PC-9 (cell line): Measurements from ENCODE around the gene ZKSCAN8. TPM values are rescaled to one million over a fixed set of nuclear protein-coding genes. Genes with fewer than 3 reads are reported as not detected.

Experiments
- BruUV-seq: library from RNA; stranded (reverse); fragments of 400-500 nt; replicated peaks from 2 replicates; lab custom pipeline; 2021; lab: Mats Ljungman, UMichigan
- CTCF ChIA-PET: fragments of 300-600 bp; sonication (Branson Sonifier 250); formaldehyde crosslinking; loops from one replicate; lab custom pipeline; 2022; ENCODE audit warnings: antibody characterized with exemption; lab: Charles Lee
- POLR2A ChIA-PET: fragments of 300-600 bp; sonication (Branson Sonifier 250); formaldehyde crosslinking; loops from one replicate; lab custom pipeline; 2022; ENCODE audit warnings: antibody characterized with exemption; ENCODE audit not compliant: unreplicated experiment; lab: Charles Lee
- DNase-seq, 2 experiments: peaks; one replicate each; pipeline versions ENCODE4 v3.0.0 to v3.0.0-alpha.2; 2015 to 2022; ENCODE audit warnings: mixed read lengths in 1 of 2
- H2AFZ ChIP-seq: fragments of 200-600 bp; sonication (generic); 2 replicates; pipeline ENCODE4 v1.8.1; 2017; ENCODE audit warnings: antibody characterized with exemption
- H3F3A ChIP-seq: fragments of 200-600 bp; sonication (generic); 2 replicates; pipeline ENCODE4 v1.8.1; 2017; ENCODE audit warnings: antibody characterized with exemption, mild to moderate bottlenecking, low read depth; ENCODE audit not compliant: insufficient read depth
- H3K27ac ChIP-seq: fragments of 200-600 bp; sonication (generic); 2 replicates; pipeline ENCODE4 v1.6.1; 2016; ENCODE audit warnings: mixed run types
- H3K27me3 ChIP-seq: fragments of 200-600 bp; sonication (generic); 2 replicates; pipeline ENCODE4 v1.6.1; 2016; ENCODE audit warnings: low read depth, mixed run types; ENCODE audit not compliant: insufficient read depth
- H3K36me3 ChIP-seq: fragments of 200-600 bp; sonication (generic); 2 replicates; pipeline ENCODE4 v1.6.1; 2016; ENCODE audit warnings: low read depth, mixed run types
- H3K4me1 ChIP-seq: fragments of 200-600 bp; sonication (generic); replicated peaks from 2 replicates; pipeline ENCODE4 v1.6.1; 2016; ENCODE audit warnings: mixed run types; ENCODE audit not compliant: insufficient read depth
- H3K4me2 ChIP-seq: fragments of 200-600 bp; sonication (generic); 2 replicates; pipeline ENCODE4 v1.6.1; 2017; ENCODE audit warnings: mixed run types
- H3K4me3 ChIP-seq: fragments of 200-600 bp; sonication (generic); 2 replicates; pipeline ENCODE4 v1.6.1; 2016; ENCODE audit warnings: mixed run types
- H3K79me2 ChIP-seq: fragments of 200-600 bp; sonication (generic); 2 replicates; pipeline ENCODE4 v1.6.1; 2017; ENCODE audit warnings: low read depth, mixed run types
- H3K9me2 ChIP-seq: fragments of 200-600 bp; sonication (generic); 2 replicates; pipeline ENCODE4 v1.8.1; 2017; ENCODE audit warnings: mild to moderate bottlenecking; ENCODE audit not compliant: insufficient read depth
- H3K9me3 ChIP-seq: fragments of 200-600 bp; sonication (generic); 2 replicates; pipeline ENCODE4 v1.8.1; 2016; ENCODE audit warnings: low read depth; ENCODE audit not compliant: insufficient read depth
- H4K20me1 ChIP-seq: fragments of 200-600 bp; sonication (generic); 2 replicates; pipeline ENCODE4 v1.8.1; 2017; ENCODE audit not compliant: insufficient read depth
- EZH2 ChIP-seq: fragments of 200-600 bp; sonication (generic); IDR thresholded peaks from 2 replicates; pipeline ENCODE4 v1.8.0; 2017; ENCODE audit warnings: antibody characterized with exemption, low read depth
- intact Hi-C: fragments of 100-400 bp; cut with micrococcal nuclease; formaldehyde crosslinking; loops from one replicate; pipeline ENCODE4 v1.10.0; 2022; ENCODE audit not compliant: unreplicated experiment
- total RNA-seq: library from RNA; stranded (reverse); gene quantifications from 2 replicates; pipeline ENCODE4 v1.2.3, GENCODE V29; 2021
- TF ChIP-seq, protein P1 (sequence below): fragments of 200-600 bp; sonication (generic); conservative IDR thresholded peaks from 2 replicates; pipeline ENCODE4 v1.6.1; 2017; ENCODE audit warnings: mixed run types, antibody characterized with exemption, mild to moderate bottlenecking, moderate library complexity

The ZKSCAN8 gene
- total RNA-seq, 1 experiment from 2014 or later = 31.5 TPM

DNA sequence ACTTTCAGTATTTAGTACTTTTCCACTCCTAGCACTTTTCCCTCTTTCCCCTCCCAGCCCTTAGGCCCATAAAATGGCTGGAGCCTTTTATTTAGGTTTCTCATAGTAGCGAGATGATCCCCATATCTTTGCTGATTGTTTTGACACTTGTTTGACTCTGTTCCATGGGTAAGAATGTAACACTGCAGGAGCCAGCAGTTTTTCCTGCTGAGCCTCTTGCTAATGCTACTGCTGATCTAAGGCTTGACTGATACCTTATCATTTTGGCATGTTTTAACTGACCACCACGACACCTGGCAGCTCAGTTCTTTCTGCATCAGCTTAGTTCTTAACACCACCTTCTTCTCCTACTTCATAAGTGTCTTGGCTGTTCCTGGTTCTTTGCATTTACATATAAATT is 29.6 kb downstream of the ZKSCAN8 start:
- no peak for DNase-seq
- H3K27me3 ChIP-seq = no peaks in the 10 kb centered on the region
- ChIA-PET POLR2A (no interaction called here), CTCF (no interaction called here)
- no peak overlapping the region for H3K4me3 ChIP-seq
- H3K9me3 ChIP-seq = no peaks in the 10 kb centered on the region
- H3F3A ChIP-seq = no peaks in the 10 kb centered on the region
- no peaks in the 10 kb centered on the region for H3K9me2 ChIP-seq
- BruUV-seq = no TSS peak
- no peaks in the 10 kb centered on the region for H3K4me1 ChIP-seq
- H3K79me2 ChIP-seq = no peaks in the 10 kb centered on the region
- no peak overlapping the region for H3K4me2 ChIP-seq
- no peaks in the 10 kb centered on the region for H4K20me1 ChIP-seq
- no peaks in the 10 kb centered on the region for H3K36me3 ChIP-seq
- TF ChIP-seq, protein P1, sequence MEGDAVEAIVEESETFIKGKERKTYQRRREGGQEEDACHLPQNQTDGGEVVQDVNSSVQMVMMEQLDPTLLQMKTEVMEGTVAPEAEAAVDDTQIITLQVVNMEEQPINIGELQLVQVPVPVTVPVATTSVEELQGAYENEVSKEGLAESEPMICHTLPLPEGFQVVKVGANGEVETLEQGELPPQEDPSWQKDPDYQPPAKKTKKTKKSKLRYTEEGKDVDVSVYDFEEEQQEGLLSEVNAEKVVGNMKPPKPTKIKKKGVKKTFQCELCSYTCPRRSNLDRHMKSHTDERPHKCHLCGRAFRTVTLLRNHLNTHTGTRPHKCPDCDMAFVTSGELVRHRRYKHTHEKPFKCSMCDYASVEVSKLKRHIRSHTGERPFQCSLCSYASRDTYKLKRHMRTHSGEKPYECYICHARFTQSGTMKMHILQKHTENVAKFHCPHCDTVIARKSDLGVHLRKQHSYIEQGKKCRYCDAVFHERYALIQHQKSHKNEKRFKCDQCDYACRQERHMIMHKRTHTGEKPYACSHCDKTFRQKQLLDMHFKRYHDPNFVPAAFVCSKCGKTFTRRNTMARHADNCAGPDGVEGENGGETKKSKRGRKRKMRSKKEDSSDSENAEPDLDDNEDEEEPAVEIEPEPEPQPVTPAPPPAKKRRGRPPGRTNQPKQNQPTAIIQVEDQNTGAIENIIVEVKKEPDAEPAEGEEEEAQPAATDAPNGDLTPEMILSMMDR = no peak
- TF ChIP-seq EZH2 = no peak
- H3K27ac ChIP-seq = no peak overlapping the region
- intact Hi-C loops = no loop called here
- no peak overlapping the region for H2AFZ ChIP-seq

DNA sequence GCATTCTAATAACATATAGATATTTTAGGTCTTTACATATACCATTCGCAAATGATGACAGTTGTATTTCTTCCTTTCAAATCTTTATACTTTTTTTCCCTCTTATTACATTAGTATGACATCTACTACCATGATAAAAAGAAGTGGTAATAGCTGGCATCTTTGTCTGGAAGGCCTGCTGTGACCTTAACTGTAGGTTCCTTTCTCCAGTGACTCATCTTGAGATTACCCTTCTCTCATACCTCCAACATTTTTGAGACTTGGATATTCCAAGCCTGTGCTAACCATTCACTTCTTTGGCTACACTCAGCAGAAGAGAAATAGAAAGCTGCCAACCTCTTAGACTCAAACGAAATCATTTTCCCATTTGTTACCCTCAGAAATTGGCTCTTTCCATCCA is 30.3 kb downstream of the ZKSCAN8 start:
- no peaks in the 10 kb centered on the region for H4K20me1 ChIP-seq
- intact Hi-C loops = no loop called here
- no peak overlapping the region for H3K27ac ChIP-seq
- no peaks in the 10 kb centered on the region for H3K4me1 ChIP-seq
- no peak overlapping the region for H3K4me3 ChIP-seq
- no peak for TF ChIP-seq EZH2
- TF ChIP-seq, protein P1 = no peak
- H2AFZ ChIP-seq = no peak overlapping the region
- H3K36me3 ChIP-seq = no peaks in the 10 kb centered on the region
- ChIA-PET CTCF (no interaction called here), POLR2A (no interaction called here)
- no TSS peak for BruUV-seq
- H3F3A ChIP-seq = no peaks in the 10 kb centered on the region
- no peaks in the 10 kb centered on the region for H3K9me3 ChIP-seq
- H3K9me2 ChIP-seq = no peaks in the 10 kb centered on the region
- no peaks in the 10 kb centered on the region for H3K79me2 ChIP-seq
- no peak overlapping the region for H3K4me2 ChIP-seq
- no peaks in the 10 kb centered on the region for H3K27me3 ChIP-seq
- no peak for DNase-seq

DNA sequence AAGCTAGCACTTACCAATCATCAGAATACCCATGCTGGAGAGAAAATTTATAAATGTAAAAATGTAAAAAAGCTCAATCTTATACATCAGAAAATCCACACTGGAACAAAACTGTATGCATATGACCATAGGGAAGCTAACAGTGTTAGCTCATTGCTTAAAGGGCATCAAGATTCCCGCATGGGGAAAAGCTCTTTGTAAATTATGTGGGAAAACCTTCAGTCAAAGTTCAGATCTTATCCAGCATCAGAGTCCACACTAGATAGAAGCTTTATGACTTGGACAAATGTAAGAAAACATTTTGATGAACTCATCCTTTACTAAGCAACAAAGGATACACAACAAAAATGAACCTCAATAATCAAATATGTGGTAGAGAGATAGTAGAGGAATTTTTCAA is 34.7 kb downstream of the ZKSCAN8 start:
- intact Hi-C loops = no loop called here
- Histone ChIP-seq H3K27me3 (no peaks in the 10 kb centered on the region), H3K9me2 (no peaks in the 10 kb centered on the region), H3K36me3 (no peaks in the 10 kb centered on the region), H3K79me2 (no peaks in the 10 kb centered on the region), H3K27ac (no peak overlapping the region), H3K4me1 (no peaks in the 10 kb centered on the region), H2AFZ (no peak overlapping the region), H3K4me3 (no peak overlapping the region), H3F3A (no peaks in the 10 kb centered on the region), H3K9me3 (no peaks in the 10 kb centered on the region), H3K4me2 (no peak overlapping the region), H4K20me1 (no peaks in the 10 kb centered on the region)
- ChIA-PET POLR2A (no interaction called here), CTCF (no interaction called here)
- DNase-seq = no peak
- no TSS peak for BruUV-seq
- TF ChIP-seq, protein P1 = no peak
- TF ChIP-seq EZH2 = no peak
